HL-60 (cell line): ENCODE measurements around the gene GAREM1.

Experiments used
- CTCF ChIP-seq: IDR thresholded peaks from one replicate; pipeline ENCODE4 v1.5.1; 2011; ENCODE audit warnings: low read length, control low read depth, inconsistent platforms; ENCODE audit not compliant: insufficient read depth
- GABPA ChIP-seq: IDR thresholded peaks from 2 replicates; pipeline ENCODE4 v1.6.1; 2012; ENCODE audit warnings: low read depth
- POLR2AphosphoS5 ChIP-seq: IDR thresholded peaks from 2 replicates; pipeline ENCODE4 v1.6.1; 2012; ENCODE audit warnings: low read depth
- REST ChIP-seq: IDR thresholded peaks from 2 replicates; pipeline ENCODE4 v1.6.1; 2012; ENCODE audit warnings: low read depth; ENCODE audit not compliant: insufficient replicate concordance
- SPI1 ChIP-seq: IDR thresholded peaks from 2 replicates; pipeline ENCODE4 v1.6.1; 2012; ENCODE audit warnings: low read depth, mild to moderate bottlenecking, borderline replicate concordance

GRCh38 chr18:32258148-32258547, 212.5 kb downstream of the GAREM1 start:
- TF ChIP-seq CTCF (no peak), POLR2AphosphoS5 (no peak), REST (no peak), SPI1 (no peak), GABPA (no peak)
